Panc1 (cell line): Measurements from ENCODE around the gene EIF3M. TPM values are rescaled to one million over a fixed set of nuclear protein-coding genes. Genes with fewer than 3 reads are reported as not detected.

Source experiments
- ATAC-seq: fragments of 200-7000 bp; cut with Tn5 transposase; 2 replicates; pipeline ENCODE4 v1.9.1; 2020; ENCODE audit warnings: mild to moderate bottlenecking, moderate library complexity
- BruUV-seq: library from RNA; stranded (reverse); fragments of 400-500 nt; replicated peaks from 2 replicates; lab custom pipeline; 2021; lab: Mats Ljungman, UMichigan
- CTCF ChIA-PET: fragments of 300-600 bp; sonication (Branson Sonifier 250); formaldehyde crosslinking; loops from one replicate; lab custom pipeline; 2022; ENCODE audit warnings: antibody characterized with exemption; lab: Charles Lee
- POLR2A ChIA-PET: fragments of 300-600 bp; sonication (Branson Sonifier 250); formaldehyde crosslinking; loops from one replicate; lab custom pipeline; 2022; ENCODE audit warnings: antibody characterized with exemption; lab: Charles Lee
- DNase-seq: peaks from one replicate; pipeline ENCODE4 v3.0.0-alpha.2; 2010; ENCODE audit warnings: low read depth, low spot score
- H3K27ac ChIP-seq: 2 replicates; pipeline ENCODE4 v1.5.1; 2011; ENCODE audit warnings: mild to moderate bottlenecking, low read length, inconsistent platforms
- H3K27me3 ChIP-seq: fragments of 200-500 bp; sonication (Bioruptor generic); 2 replicates; pipeline ENCODE4 v1.6.0; 2014; ENCODE audit warnings: low read length, inconsistent platforms; ENCODE audit not compliant: control insufficient read depth, insufficient read depth
- H3K36me3 ChIP-seq: fragments of 200-500 bp; sonication (Bioruptor generic); 2 replicates; pipeline ENCODE4 v1.5.1; 2014; ENCODE audit warnings: inconsistent platforms, mild to moderate bottlenecking, low read length, moderate library complexity; ENCODE audit not compliant: control insufficient read depth, insufficient read depth
- H3K4me1 ChIP-seq: 2 replicates; pipeline ENCODE4 v1.5.1; 2011; ENCODE audit warnings: inconsistent platforms, mild to moderate bottlenecking, low read length, moderate library complexity; ENCODE audit not compliant: control insufficient read depth, insufficient read depth
- H3K4me3 ChIP-seq, 2 experiments: 2 replicates each; pipeline ENCODE4 v1.5.1; 2011 to 2012; ENCODE audit warnings: low read depth in 2 of 2, low read length in 2 of 2, mild to moderate bottlenecking in 2 of 2, inconsistent platforms in 1 of 2, moderate library complexity in 1 of 2
- H3K9me3 ChIP-seq: fragments of 200-500 bp; sonication (Bioruptor generic); 2 replicates; pipeline ENCODE4 v1.5.1; 2014; ENCODE audit warnings: low read depth, mild to moderate bottlenecking, inconsistent platforms, low read length, moderate library complexity; ENCODE audit not compliant: control insufficient read depth, insufficient read depth
- POLR2AphosphoS5 ChIP-seq: IDR thresholded peaks from 2 replicates; pipeline ENCODE4 v1.6.1; 2012; ENCODE audit warnings: mild to moderate bottlenecking, low read depth, low read length, moderate library complexity
- SIN3A ChIP-seq: IDR thresholded peaks from 2 replicates; pipeline ENCODE4 v1.6.1; 2012; ENCODE audit warnings: low read depth, mild to moderate bottlenecking, low read length, moderate library complexity, borderline replicate concordance; ENCODE audit not compliant: insufficient read depth
- TCF7L2 ChIP-seq: IDR thresholded peaks from 2 replicates; pipeline ENCODE4 v1.6.1; 2011; ENCODE audit warnings: mild to moderate bottlenecking, low read depth, low read length, inconsistent platforms
- in situ Hi-C: cut with HindIII; loops from 2 replicates; pipeline ENCODE4 v1.10.0; 2016; ENCODE audit warnings: low sequenced_read_pairs, low pct_unique_long_range_greater_than_20kb
- intact Hi-C: fragments of 100-400 bp; cut with micrococcal nuclease; formaldehyde crosslinking; loops from one replicate; pipeline ENCODE4 v1.10.0; 2022; ENCODE audit not compliant: unreplicated experiment
- total RNA-seq: library from RNA; stranded (reverse); gene quantifications from one replicate; pipeline ENCODE4 v1.2.1, GENCODE V29; 2021; ENCODE audit not compliant: unreplicated experiment
- TF ChIP-seq, protein P1 (sequence below): fragments of 450-650 bp; IDR thresholded peaks from 2 replicates; pipeline ENCODE4 v1.5.1; 2017; ENCODE audit warnings: mild to moderate bottlenecking
- TF ChIP-seq, protein P2 (sequence below), 2 experiments: IDR thresholded peaks; 2 replicates each; pipeline ENCODE4 v1.6.1; 2011 to 2012; ENCODE audit warnings: low read depth in 2 of 2, control low read depth in 1 of 2, low read length in 1 of 2, mild to moderate bottlenecking in 1 of 2, moderate library complexity in 1 of 2; ENCODE audit not compliant: insufficient read depth in 1 of 2

EIF3M gene
- total RNA-seq, 1 experiment from 2014 or later, result 270 TPM

DNA sequence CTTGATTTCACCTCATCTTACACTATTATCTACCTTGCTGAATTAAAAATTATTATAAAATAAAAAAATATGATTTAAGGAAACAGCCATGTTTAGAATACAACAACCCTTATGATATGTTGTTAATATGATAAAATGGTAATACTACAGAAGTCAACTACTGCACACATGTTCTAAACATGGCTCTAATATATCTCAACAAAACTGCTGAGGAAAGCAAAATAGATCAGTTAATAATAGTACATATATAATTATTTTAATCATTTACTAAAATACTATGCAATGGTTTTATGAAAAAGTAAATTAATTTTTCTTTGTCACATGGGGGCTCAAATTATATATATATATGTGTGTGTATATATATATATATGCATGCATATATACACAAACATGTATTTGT is 57.7 kb downstream of the EIF3M start:
- no peaks in the 10 kb centered on the region for H3K9me3 ChIP-seq
- CTCF ChIA-PET, result no interaction called here
- peaks cover 3% of the 10 kb centered on the region; the same call in 1 of the 2 replicates for H3K27me3 ChIP-seq
- no TSS peak for BruUV-seq
- in situ Hi-C loops, result no loop called here
- TF ChIP-seq SIN3A (no peak), TCF7L2 (no peak), POLR2AphosphoS5 (no peak)
- TF ChIP-seq, protein P1, sequence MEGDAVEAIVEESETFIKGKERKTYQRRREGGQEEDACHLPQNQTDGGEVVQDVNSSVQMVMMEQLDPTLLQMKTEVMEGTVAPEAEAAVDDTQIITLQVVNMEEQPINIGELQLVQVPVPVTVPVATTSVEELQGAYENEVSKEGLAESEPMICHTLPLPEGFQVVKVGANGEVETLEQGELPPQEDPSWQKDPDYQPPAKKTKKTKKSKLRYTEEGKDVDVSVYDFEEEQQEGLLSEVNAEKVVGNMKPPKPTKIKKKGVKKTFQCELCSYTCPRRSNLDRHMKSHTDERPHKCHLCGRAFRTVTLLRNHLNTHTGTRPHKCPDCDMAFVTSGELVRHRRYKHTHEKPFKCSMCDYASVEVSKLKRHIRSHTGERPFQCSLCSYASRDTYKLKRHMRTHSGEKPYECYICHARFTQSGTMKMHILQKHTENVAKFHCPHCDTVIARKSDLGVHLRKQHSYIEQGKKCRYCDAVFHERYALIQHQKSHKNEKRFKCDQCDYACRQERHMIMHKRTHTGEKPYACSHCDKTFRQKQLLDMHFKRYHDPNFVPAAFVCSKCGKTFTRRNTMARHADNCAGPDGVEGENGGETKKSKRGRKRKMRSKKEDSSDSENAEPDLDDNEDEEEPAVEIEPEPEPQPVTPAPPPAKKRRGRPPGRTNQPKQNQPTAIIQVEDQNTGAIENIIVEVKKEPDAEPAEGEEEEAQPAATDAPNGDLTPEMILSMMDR, result no peak
- TF ChIP-seq, protein P2, sequence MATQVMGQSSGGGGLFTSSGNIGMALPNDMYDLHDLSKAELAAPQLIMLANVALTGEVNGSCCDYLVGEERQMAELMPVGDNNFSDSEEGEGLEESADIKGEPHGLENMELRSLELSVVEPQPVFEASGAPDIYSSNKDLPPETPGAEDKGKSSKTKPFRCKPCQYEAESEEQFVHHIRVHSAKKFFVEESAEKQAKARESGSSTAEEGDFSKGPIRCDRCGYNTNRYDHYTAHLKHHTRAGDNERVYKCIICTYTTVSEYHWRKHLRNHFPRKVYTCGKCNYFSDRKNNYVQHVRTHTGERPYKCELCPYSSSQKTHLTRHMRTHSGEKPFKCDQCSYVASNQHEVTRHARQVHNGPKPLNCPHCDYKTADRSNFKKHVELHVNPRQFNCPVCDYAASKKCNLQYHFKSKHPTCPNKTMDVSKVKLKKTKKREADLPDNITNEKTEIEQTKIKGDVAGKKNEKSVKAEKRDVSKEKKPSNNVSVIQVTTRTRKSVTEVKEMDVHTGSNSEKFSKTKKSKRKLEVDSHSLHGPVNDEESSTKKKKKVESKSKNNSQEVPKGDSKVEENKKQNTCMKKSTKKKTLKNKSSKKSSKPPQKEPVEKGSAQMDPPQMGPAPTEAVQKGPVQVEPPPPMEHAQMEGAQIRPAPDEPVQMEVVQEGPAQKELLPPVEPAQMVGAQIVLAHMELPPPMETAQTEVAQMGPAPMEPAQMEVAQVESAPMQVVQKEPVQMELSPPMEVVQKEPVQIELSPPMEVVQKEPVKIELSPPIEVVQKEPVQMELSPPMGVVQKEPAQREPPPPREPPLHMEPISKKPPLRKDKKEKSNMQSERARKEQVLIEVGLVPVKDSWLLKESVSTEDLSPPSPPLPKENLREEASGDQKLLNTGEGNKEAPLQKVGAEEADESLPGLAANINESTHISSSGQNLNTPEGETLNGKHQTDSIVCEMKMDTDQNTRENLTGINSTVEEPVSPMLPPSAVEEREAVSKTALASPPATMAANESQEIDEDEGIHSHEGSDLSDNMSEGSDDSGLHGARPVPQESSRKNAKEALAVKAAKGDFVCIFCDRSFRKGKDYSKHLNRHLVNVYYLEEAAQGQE (IDR thresholded peaks at IDR 0.05; ENCODE audit: insufficient read depth in 1 of 2, low read depth in 2 of 2, low read length in 1 of 2), result no peak
- DNase-seq (no peak), ATAC-seq (no peak)
- no peaks in the 10 kb centered on the region for H3K4me1 ChIP-seq
- POLR2A ChIA-PET, result no interaction called here
- no peak overlapping the region for H3K4me3 ChIP-seq
- no peaks in the 10 kb centered on the region for H3K36me3 ChIP-seq
- no peak overlapping the region for H3K27ac ChIP-seq
- intact Hi-C loops, result no loop called here

- Histone ChIP-seq H3K36me3 (no peaks in the 10 kb centered on the region), H3K9me3 (no peaks in the 10 kb centered on the region), H3K4me3 (no peak overlapping the region), H3K27ac (no peak overlapping the region), H3K27me3 (peaks cover 3% of the 10 kb centered on the region; the same call in 1 of the 2 replicates), H3K4me1 (no peaks in the 10 kb centered on the region)
- intact Hi-C loops (no loop called here), in situ Hi-C loops (no loop called here)
- ChIA-PET POLR2A (no interaction called here), CTCF (no interaction called here)
- no peak for TF ChIP-seq POLR2AphosphoS5
- no peak for TF ChIP-seq TCF7L2
- TF ChIP-seq SIN3A, result no peak
- TF ChIP-seq, protein P2 (IDR thresholded peaks at IDR 0.05; ENCODE audit: insufficient read depth in 1 of 2, low read depth in 2 of 2, low read length in 1 of 2), result no peak
- TF ChIP-seq, protein P1, result no peak
- DNase-seq (no peak), ATAC-seq (no peak)
- no TSS peak for BruUV-seq
Observed at GRCh38 chr11:32643526-32643925, 59.9 kb downstream of the EIF3M start.

Other genes starting within 250 kb of the EIF3M start
- 15.9 TPM for gene WT1, start 148.3 kb upstream of the EIF3M start, total RNA-seq
- not detected for gene CCDC73, start 210.8 kb downstream of the EIF3M start, total RNA-seq
- 0.87 TPM for gene PRRG4, start 246.1 kb downstream of the EIF3M start, total RNA-seq